ENCODE measurements around the gene DHX40. TPM values are rescaled to one million over a fixed set of nuclear protein-coding genes. Genes with fewer than 3 reads are reported as not detected.
"Not testable (repeated sequence)": the region's sequence is repeated elsewhere in the genome, so short reads cannot be mapped to it uniquely, and the experiment has no call there.

DHX40 gene
- total and polyA plus RNA-seq, 9 donors: 24.9 to 45.6 (median 36.9) TPM

- intact Hi-C loops (cut with DNase I): no loop called here
- peak overlapping the region in 1 of 2 donors; percentile 55 for H3K27ac ChIP-seq
These were observed 43.8 kb upstream of the DHX40 start for GRCh38 chr17:59521465-59522126.

GRCh38 chr17:59524930-59525329 lies 40.5 kb upstream of the DHX40 start:
- H3K4me1 ChIP-seq (ENCODE audit: insufficient read depth): peaks cover 11% of the 10 kb centered on the region
- DNase-seq; H3K9me3 ChIP-seq; H3K36me3 ChIP-seq; intact Hi-C loops (cut with DNase I); H3K27me3 ChIP-seq; H3K4me3 ChIP-seq; H3K27ac ChIP-seq: not testable (repeated sequence)
- 74 to 81% (median 79%) methylated on average over 3 of the region's 3 CpGs for WGBS, 3 donors

More at GRCh38 chr17:59521465-59522126, 43.8 kb upstream of the DHX40 start:
- peak; percentile 63 to 79 (median 67) for DNase-seq
- Histone ChIP-seq H3K36me3 (no peaks in the 10 kb centered on the region), H3K27me3 (no peaks in the 10 kb centered on the region), H3K9me3 (no peaks in the 10 kb centered on the region), H3K4me1 (ENCODE audit: insufficient read depth) (peaks cover 11% of the 10 kb centered on the region), H3K4me3 (no peak overlapping the region)
- TF ChIP-seq CTCF (IDR thresholded peaks at IDR 0.05): peak; percentile 62 to 74 (median 67)
- no peak for TF ChIP-seq EP300 (IDR thresholded peaks at IDR 0.05)
- TF ChIP-seq POLR2A (IDR thresholded peaks at IDR 0.05): no peak
- WGBS, 3 donors: 11 to 21% (median 12%) methylated on average over 12 of the region's 12 CpGs

DNA sequence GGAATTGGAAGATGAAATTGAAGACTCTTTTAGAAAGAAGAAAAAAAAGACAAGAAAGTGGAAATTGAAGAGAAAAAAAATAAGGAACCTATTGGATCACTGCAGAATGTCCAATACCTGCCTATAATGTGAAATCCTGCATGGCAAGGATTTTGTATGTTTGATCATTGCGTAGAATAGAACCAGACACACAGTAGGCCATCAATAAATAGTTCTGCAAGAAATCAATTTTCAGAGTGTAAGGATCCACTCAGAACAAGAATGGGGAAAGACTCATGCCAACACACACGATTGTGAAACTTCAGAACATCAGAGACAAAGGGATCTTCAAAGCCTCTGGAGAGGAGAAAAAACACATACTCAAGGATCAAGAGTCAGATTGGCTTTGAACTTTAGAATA lies 39.7 kb upstream of the DHX40 start:
- H3K27me3 ChIP-seq: no peaks in the 10 kb centered on the region
- intact Hi-C loops (cut with DNase I): no loop called here
- H3K4me3 ChIP-seq: no peak overlapping the region
- TF ChIP-seq EP300 (IDR thresholded peaks at IDR 0.05): no peak
- no peak for TF ChIP-seq CTCF (IDR thresholded peaks at IDR 0.05)
- no peak for TF ChIP-seq POLR2A (IDR thresholded peaks at IDR 0.05)
- no peak overlapping the region for H3K27ac ChIP-seq
- peaks cover 9% of the 10 kb centered on the region for H3K4me1 ChIP-seq (ENCODE audit: insufficient read depth)
- H3K9me3 ChIP-seq: no peaks in the 10 kb centered on the region
- 54 to 63% (median 60%) methylated on average over 2 of the region's 2 CpGs for WGBS, 3 donors
- H3K36me3 ChIP-seq: no peaks in the 10 kb centered on the region
- DNase-seq: no peak

DNA sequence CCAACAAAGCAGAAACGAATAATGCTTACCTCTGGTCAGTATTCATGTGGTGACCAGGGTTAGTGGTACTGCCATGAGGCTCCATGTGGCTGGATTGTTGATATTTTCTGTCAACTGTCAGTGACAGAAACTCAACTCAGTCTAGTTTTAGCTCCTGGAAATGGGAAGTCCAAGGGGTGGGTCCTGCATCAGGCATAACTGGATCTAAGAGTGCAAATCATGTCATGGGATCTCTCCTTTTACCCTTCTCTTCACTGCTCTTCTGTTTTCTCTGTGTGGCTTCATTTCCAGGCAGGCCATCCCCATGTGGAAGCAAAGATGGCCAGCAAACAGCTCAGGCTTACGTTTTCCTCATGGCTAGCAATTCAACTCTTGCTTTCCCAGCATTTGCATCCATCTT lies 39.0 kb upstream of the DHX40 start:
- Histone ChIP-seq H3K9me3 (no peaks in the 10 kb centered on the region), H3K36me3 (no peaks in the 10 kb centered on the region), H3K27me3 (no peaks in the 10 kb centered on the region), H3K4me3 (no peak overlapping the region), H3K4me1 (ENCODE audit: insufficient read depth) (peaks cover 6% of the 10 kb centered on the region), H3K27ac (no peak overlapping the region)
- DNase-seq: no peak
- WGBS, 3 donors: 67 to 78% (median 74%) methylated on average over 2 of the region's 2 CpGs
- intact Hi-C loops (cut with DNase I): no loop called here
- TF ChIP-seq POLR2A (IDR thresholded peaks at IDR 0.05) (no peak), EP300 (IDR thresholded peaks at IDR 0.05) (no peak), CTCF (IDR thresholded peaks at IDR 0.05) (no peak)

DNA sequence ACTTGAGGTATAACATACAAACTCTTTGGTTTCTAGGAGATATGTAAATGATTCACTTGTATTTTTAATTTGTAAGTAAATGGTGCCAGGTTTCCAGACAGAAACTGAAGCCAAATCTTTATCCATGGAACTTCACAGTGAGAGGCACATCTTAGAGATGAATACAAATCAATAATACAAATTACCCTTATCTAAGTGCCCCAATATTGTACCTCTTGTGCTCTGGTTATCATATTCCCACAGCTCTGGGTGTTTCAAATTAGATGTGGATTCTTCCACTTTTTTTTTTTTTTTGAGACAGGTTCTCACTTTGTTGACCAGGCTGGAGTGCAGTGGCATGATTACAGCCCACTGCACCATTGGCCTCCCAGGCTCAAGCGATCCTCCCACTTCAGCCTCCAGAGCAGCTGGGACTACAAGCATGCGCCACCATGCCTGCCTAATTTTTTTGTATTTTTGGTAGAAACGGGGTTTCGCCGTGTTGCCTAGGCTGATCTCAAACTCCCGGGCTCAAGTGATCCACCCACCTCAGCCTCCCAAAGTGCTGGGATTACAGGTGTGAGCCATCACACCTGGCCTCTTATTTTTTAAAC lies 38.0 kb upstream of the DHX40 start:
- H3K4me1 ChIP-seq (ENCODE audit: insufficient read depth): no peaks in the 10 kb centered on the region
- no peak for TF ChIP-seq POLR2A (IDR thresholded peaks at IDR 0.05)
- TF ChIP-seq CTCF (IDR thresholded peaks at IDR 0.05): no peak
- TF ChIP-seq EP300 (IDR thresholded peaks at IDR 0.05): no peak
- H3K4me3 ChIP-seq: no peak overlapping the region
- intact Hi-C loops (cut with DNase I): no loop called here
- no peaks in the 10 kb centered on the region for H3K36me3 ChIP-seq
- DNase-seq: no peak
- H3K9me3 ChIP-seq: no peaks in the 10 kb centered on the region
- no peaks in the 10 kb centered on the region for H3K27me3 ChIP-seq
- 73 to 90% (median 86%) methylated on average over 6 of the region's 6 CpGs for WGBS, 3 donors
- no peak overlapping the region for H3K27ac ChIP-seq
